SK-N-SH (cell line): Measurements from ENCODE around the gene MAD1L1. TPM values are rescaled to one million over a fixed set of nuclear protein-coding genes. Genes with fewer than 3 reads are reported as not detected.
"Not testable (repeated sequence)": the region's sequence is repeated elsewhere in the genome, so short reads cannot be mapped to it uniquely, and the experiment has no call there.

Source experiments
- CTCF ChIA-PET: fragments of 300-600, 350-600 bp; formaldehyde crosslinking; extraction: SDS; loops from one replicate; lab custom pipeline; 2021; lab: Yijun Ruan, JAX
- POLR2A ChIA-PET: fragments of 350-600 bp; sonication (Branson Sonifier 250); formaldehyde crosslinking; extraction: SDS; loops from one replicate; lab custom pipeline; 2020; ENCODE audit warnings: antibody characterized with exemption, inconsistent platforms; lab: Yijun Ruan, JAX
- DNase-seq: peaks from one replicate; pipeline ENCODE4 v3.0.0; 2012
- H2AFZ ChIP-seq: fragments of 200-600 bp; sonication (generic); 2 replicates; pipeline ENCODE4 v1.8.1; 2016; ENCODE audit warnings: antibody characterized with exemption, mild to moderate bottlenecking, low read depth
- H3F3A ChIP-seq: fragments of 200-600 bp; sonication (generic); replicated peaks from 2 replicates; pipeline ENCODE3; 2016; ENCODE audit warnings: antibody characterized with exemption, mild to moderate bottlenecking; ENCODE audit not compliant: insufficient read depth
- H3K27ac ChIP-seq, 2 experiments: fragments of 200-500 bp in 1 of 2; fragments of 200-600 bp in 1 of 2; sonication (Bioruptor generic) in 1 of 2; sonication (generic), shearing (Covaris generic) in 1 of 2; 2 replicates each; pipeline versions ENCODE4 v1.5.1 to v1.6.1; 2014 to 2016; ENCODE audit warnings: low read depth in 2 of 2, inconsistent platforms in 1 of 2, low read length in 1 of 2, mild to moderate bottlenecking in 1 of 2, mixed read lengths in 1 of 2
- H3K27me3 ChIP-seq: fragments of 200-600 bp; sonication (generic), shearing (Covaris generic); 2 replicates; pipeline ENCODE4 v1.6.1; 2016; ENCODE audit warnings: mixed run types; ENCODE audit not compliant: insufficient read depth
- H3K36me3 ChIP-seq, 2 experiments: fragments of 200-500 bp in 1 of 2; fragments of 200-600 bp in 1 of 2; sonication (Bioruptor generic) in 1 of 2; sonication (generic) in 1 of 2; replicated peaks in 1 of 2; 2 replicates each; pipeline versions ENCODE3 to v1.5.1; 2014 to 2016; ENCODE audit warnings: low read length in 1 of 2, mild to moderate bottlenecking in 1 of 2; ENCODE audit not compliant: insufficient read depth in 2 of 2, control insufficient read depth in 1 of 2
- H3K4me1 ChIP-seq, 2 experiments: fragments of 200-500 bp in 1 of 2; fragments of 200-600 bp in 1 of 2; sonication (Bioruptor generic) in 1 of 2; sonication (generic), shearing (Covaris generic) in 1 of 2; 2 replicates each; pipeline versions ENCODE4 v1.5.1 to v1.6.1; 2014 to 2016; ENCODE audit warnings: low read depth in 1 of 2, low read length in 1 of 2, mixed run types in 1 of 2; ENCODE audit not compliant: insufficient read depth in 2 of 2, control insufficient read depth in 1 of 2
- H3K4me2 ChIP-seq: fragments of 200-600 bp; sonication (generic), shearing (Covaris generic); 2 replicates; pipeline ENCODE4 v1.6.1; 2017; ENCODE audit warnings: mixed run types
- H3K4me3 ChIP-seq, 2 experiments: fragments of 200-500 bp in 1 of 2; fragments of 200-600 bp in 1 of 2; sonication (Bioruptor generic) in 1 of 2; sonication (generic), shearing (Covaris generic) in 1 of 2; 2 replicates each; pipeline versions ENCODE4 v1.5.1 to v1.8.1; 2014 to 2016; ENCODE audit warnings: low read depth in 2 of 2, inconsistent platforms in 1 of 2, low read length in 1 of 2, mild to moderate bottlenecking in 1 of 2, mixed read lengths in 1 of 2, moderate library complexity in 1 of 2
- H3K79me2 ChIP-seq: fragments of 200-600 bp; sonication (generic); 2 replicates; pipeline ENCODE4 v1.8.1; 2017; ENCODE audit warnings: mild to moderate bottlenecking; ENCODE audit not compliant: insufficient read depth
- H3K9ac ChIP-seq: fragments of 200-600 bp; sonication (generic); 2 replicates; pipeline ENCODE4 v1.6.1; 2017; ENCODE audit warnings: mixed run types
- H3K9me2 ChIP-seq: fragments of 200-600 bp; sonication (generic); 2 replicates; pipeline ENCODE4 v1.6.1; 2017; ENCODE audit warnings: mixed run types
- H3K9me3 ChIP-seq: fragments of 200-600 bp; sonication (generic); 2 replicates; pipeline ENCODE4 v1.6.1; 2017; ENCODE audit warnings: mixed run types, mild to moderate bottlenecking, moderate library complexity
- H4K20me1 ChIP-seq: fragments of 200-600 bp; sonication (generic); 2 replicates; pipeline ENCODE4 v1.6.1; 2017; ENCODE audit warnings: mild to moderate bottlenecking, mixed run types; ENCODE audit not compliant: insufficient read depth
- GATA2 ChIP-seq: sonication (generic); formaldehyde crosslinking; IDR thresholded peaks from 2 replicates; pipeline ENCODE4 v1.5.0; 2020; ENCODE audit warnings: mild to moderate bottlenecking, missing genetic modification reagents
- JUND ChIP-seq: IDR thresholded peaks from 2 replicates; pipeline ENCODE4 v1.4.0; 2012
- MAX ChIP-seq: IDR thresholded peaks from 2 replicates; pipeline ENCODE4 v1.4.0; 2012; ENCODE audit warnings: low read depth
- MEF2A ChIP-seq: IDR thresholded peaks from 2 replicates; pipeline ENCODE4 v1.4.0; 2012; ENCODE audit warnings: low read depth, borderline replicate concordance
- MXI1 ChIP-seq: IDR thresholded peaks from 2 replicates; pipeline ENCODE4 v1.6.1; 2012; ENCODE audit warnings: mild to moderate bottlenecking, low read depth, low read length, improper control_type of control experiment
- NFIC ChIP-seq: IDR thresholded peaks from 2 replicates; pipeline ENCODE4 v1.4.0; 2012; ENCODE audit warnings: borderline replicate concordance
- RCOR1 ChIP-seq: fragments of 150-350 bp; IDR thresholded peaks from 2 replicates; pipeline ENCODE4 v1.6.1; 2017; ENCODE audit warnings: antibody characterized with exemption, low read length
- RXRA ChIP-seq: IDR thresholded peaks from 2 replicates; pipeline ENCODE4 v1.4.0; 2012; ENCODE audit warnings: low read depth, mild to moderate bottlenecking, borderline replicate concordance
- SIN3A ChIP-seq: IDR thresholded peaks from 2 replicates; pipeline ENCODE4 v1.6.1; 2012; ENCODE audit warnings: low read depth, mild to moderate bottlenecking, low read length, moderate library complexity, borderline replicate concordance
- SMC3 ChIP-seq: IDR thresholded peaks from 2 replicates; pipeline ENCODE4 v1.6.1; 2012; ENCODE audit warnings: low read depth, low read length, improper control_type of control experiment
- TCF12 ChIP-seq: IDR thresholded peaks from 2 replicates; pipeline ENCODE4 v1.4.0; 2012
- TEAD4 ChIP-seq: IDR thresholded peaks from 2 replicates; pipeline ENCODE4 v1.4.0; 2012; ENCODE audit warnings: mild to moderate bottlenecking, borderline replicate concordance; ENCODE audit not compliant: insufficient read depth
- USF1 ChIP-seq: IDR thresholded peaks from 2 replicates; pipeline ENCODE4 v1.4.0; 2012; ENCODE audit warnings: low read depth, borderline replicate concordance
- YY1 ChIP-seq: IDR thresholded peaks from 2 replicates; pipeline ENCODE4 v1.4.0; 2012; ENCODE audit warnings: low read depth, mild to moderate bottlenecking
- WGBS: methylation state at CpG from one replicate; pipeline ENCODE4 v1.1.6; 2017; ENCODE audit warnings: low lambda C conversion rate; 5-methylcytosine and 5-hydroxymethylcytosine counted together
- polyA plus RNA-seq, 3 experiments: library from polyadenylated mRNA; depleted of rRNA; stranded (reverse); fragments of >200 nt; gene quantifications; 2 replicates each; pipeline ENCODE4 v1.2.3, GENCODE V29; 2012
- TF ChIP-seq, protein P1 (sequence below): fragments of 200-600 bp; sonication (generic); IDR thresholded peaks from 2 replicates; pipeline ENCODE4 v1.6.1; 2017; ENCODE audit warnings: antibody characterized with exemption, mild to moderate bottlenecking, moderate library complexity

MAD1L1 gene
- polyA plus RNA-seq, 1 of the 3 experiments (the other 2 are of a cell fraction) = 46.2 TPM

- DNase-seq, H3K4me1 ChIP-seq, H2AFZ ChIP-seq, H3K27ac ChIP-seq, H3K4me3 ChIP-seq, H3K27me3 ChIP-seq, H3K4me2 ChIP-seq, POLR2A ChIA-PET, H3K9ac ChIP-seq, H3K9me2 ChIP-seq, H3F3A ChIP-seq, H3K36me3 ChIP-seq, H3K79me2 ChIP-seq, CTCF ChIA-PET, H4K20me1 ChIP-seq: not testable (repeated sequence)
- H3K9me3 ChIP-seq = peaks cover 21% of the 10 kb centered on the region; the same call in 1 of the 2 replicates
- WGBS = 14% methylated on average over 1 of the region's 1 CpG
Observed at GRCh38 chr7:1831933-1832535, 400.7 kb downstream of the MAD1L1 start.

DNA sequence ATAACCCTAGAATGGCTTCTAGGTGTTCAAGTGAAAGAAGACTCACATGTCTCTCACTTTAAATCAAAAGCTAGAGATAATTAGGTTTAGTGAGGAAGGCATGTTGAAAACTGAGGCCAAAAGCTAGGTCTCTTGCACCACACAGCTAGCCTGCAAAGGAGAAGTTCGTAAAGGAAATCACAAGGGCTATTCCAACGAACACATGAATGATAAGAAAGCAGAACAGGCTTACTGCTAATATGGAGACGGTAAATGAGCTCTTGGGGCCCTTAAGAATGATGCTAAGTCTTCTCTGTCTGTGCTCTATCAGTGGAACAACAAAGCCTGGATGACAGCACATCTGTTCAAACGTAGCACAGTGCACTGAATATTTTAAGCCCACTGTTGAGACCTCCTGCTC lies 401.3 kb downstream of the MAD1L1 start:
- H2AFZ ChIP-seq, POLR2A ChIA-PET, H3K4me2 ChIP-seq, H3K4me1 ChIP-seq, H4K20me1 ChIP-seq, DNase-seq, H3K9me2 ChIP-seq, H3K79me2 ChIP-seq, H3K9ac ChIP-seq, H3K36me3 ChIP-seq, H3F3A ChIP-seq, H3K27me3 ChIP-seq, H3K27ac ChIP-seq, H3K4me3 ChIP-seq, CTCF ChIA-PET: not testable (repeated sequence)
- peaks cover 21% of the 10 kb centered on the region; the same call in 1 of the 2 replicates for H3K9me3 ChIP-seq
- 77% methylated on average over 4 of the region's 4 CpGs for WGBS

DNA sequence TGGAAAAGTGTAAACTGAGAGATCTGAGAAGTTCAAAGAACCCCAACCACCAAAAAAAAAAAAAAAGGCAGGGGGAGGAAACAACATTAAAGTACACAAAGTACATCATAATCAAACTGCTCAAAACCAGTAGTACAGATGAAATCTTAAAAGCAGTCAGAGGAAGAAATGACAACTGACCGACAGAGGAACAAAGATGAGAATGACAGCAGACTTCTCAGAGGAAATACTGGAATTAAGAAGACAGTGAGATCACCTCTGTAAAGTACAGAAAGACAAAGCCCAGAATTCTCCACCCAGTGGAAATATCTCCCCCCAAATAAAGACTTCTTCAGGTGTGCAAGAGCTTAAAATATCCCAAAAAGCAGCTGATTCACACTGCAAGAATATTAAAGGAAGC lies 403.1 kb downstream of the MAD1L1 start:
- H3K27me3 ChIP-seq, POLR2A ChIA-PET, H3K27ac ChIP-seq, H3K9me2 ChIP-seq, H3K4me3 ChIP-seq, H4K20me1 ChIP-seq, H3K9ac ChIP-seq, H3K4me1 ChIP-seq, CTCF ChIA-PET, H3K36me3 ChIP-seq, H3F3A ChIP-seq, H2AFZ ChIP-seq, H3K4me2 ChIP-seq, DNase-seq, H3K79me2 ChIP-seq: not testable (repeated sequence)
- peaks cover 16% of the 10 kb centered on the region; the same call in 1 of the 2 replicates for H3K9me3 ChIP-seq
- WGBS = 93% methylated on average over 1 of the region's 1 CpG

DNA sequence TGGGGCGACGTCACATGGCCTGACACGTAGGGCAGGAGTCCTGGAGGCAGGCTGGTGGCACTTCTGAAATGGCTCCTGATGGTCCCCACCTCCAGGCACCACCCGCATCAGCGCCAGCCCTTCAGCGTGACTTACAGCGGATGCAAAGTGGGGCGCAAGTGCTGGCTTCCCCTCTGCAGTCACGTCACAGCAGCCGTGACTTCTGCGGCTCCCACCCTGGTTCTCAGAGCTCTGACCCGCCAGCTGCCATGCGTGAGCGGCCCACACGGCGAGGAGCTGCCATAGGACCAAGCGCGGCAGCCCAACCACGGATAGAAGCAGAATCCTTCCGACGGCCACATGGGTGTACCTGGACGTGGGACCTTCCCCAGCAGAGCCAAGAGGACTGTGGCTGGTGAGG lies 403.6 kb downstream of the MAD1L1 start:
- Histone ChIP-seq H3K36me3 (no peaks in the 10 kb centered on the region), H3K9ac (no peak overlapping the region), H3K4me1 (peaks cover 0 to 2% of the 10 kb centered on the region in 2 experiments; a peak in 1 of 4 replicates), H3K4me2 (no peak overlapping the region), H3K9me3 (peaks cover 14% of the 10 kb centered on the region; the same call in 1 of the 2 replicates), H3K27ac (no peak overlapping the region), H3F3A (no peaks in the 10 kb centered on the region), H4K20me1 (no peaks in the 10 kb centered on the region), H3K4me3 (no peak overlapping the region), H3K9me2 (no peaks in the 10 kb centered on the region), H3K79me2 (no peaks in the 10 kb centered on the region), H2AFZ (no peak overlapping the region), H3K27me3 (no peaks in the 10 kb centered on the region)
- WGBS = 91% methylated on average over 22 of the region's 22 CpGs
- CTCF ChIA-PET = no interaction called here
- no peak for DNase-seq
- POLR2A ChIA-PET = no interaction called here
- TF ChIP-seq MEF2A (no peak), TEAD4 (no peak), SIN3A (no peak), GATA2 (CRISPR knock-in tag) (no peak), SMC3 (no peak), RCOR1 (no peak), NFIC (no peak), MAX (no peak), JUND (no peak), MXI1 (no peak), USF1 (no peak), RXRA (no peak), YY1 (no peak), TCF12 (no peak)
- TF ChIP-seq, protein P1, sequence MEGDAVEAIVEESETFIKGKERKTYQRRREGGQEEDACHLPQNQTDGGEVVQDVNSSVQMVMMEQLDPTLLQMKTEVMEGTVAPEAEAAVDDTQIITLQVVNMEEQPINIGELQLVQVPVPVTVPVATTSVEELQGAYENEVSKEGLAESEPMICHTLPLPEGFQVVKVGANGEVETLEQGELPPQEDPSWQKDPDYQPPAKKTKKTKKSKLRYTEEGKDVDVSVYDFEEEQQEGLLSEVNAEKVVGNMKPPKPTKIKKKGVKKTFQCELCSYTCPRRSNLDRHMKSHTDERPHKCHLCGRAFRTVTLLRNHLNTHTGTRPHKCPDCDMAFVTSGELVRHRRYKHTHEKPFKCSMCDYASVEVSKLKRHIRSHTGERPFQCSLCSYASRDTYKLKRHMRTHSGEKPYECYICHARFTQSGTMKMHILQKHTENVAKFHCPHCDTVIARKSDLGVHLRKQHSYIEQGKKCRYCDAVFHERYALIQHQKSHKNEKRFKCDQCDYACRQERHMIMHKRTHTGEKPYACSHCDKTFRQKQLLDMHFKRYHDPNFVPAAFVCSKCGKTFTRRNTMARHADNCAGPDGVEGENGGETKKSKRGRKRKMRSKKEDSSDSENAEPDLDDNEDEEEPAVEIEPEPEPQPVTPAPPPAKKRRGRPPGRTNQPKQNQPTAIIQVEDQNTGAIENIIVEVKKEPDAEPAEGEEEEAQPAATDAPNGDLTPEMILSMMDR = no peak
